Activated CD8-positive, alpha-beta memory T cell treated with anti-CD3 and anti-CD28 coated beads, Interleukin-2, amount 10 ng/mL, durations not matched to agents 7 days and 5 days (primary cell): ENCODE measurements around the gene PELI1. TPM values are rescaled to one million over a fixed set of nuclear protein-coding genes. Genes with fewer than 3 reads are reported as not detected.

Source experiments
- ATAC-seq: fragments of 150-1000 bp; cut with Tn5 transposase; one replicate; pipeline ENCODE4 v1.10.0; 2021; ENCODE audit warnings: moderate library complexity
- CTCF ChIA-PET: fragments of 350-600 bp; sonication (Branson Sonifier 250); formaldehyde crosslinking; loops from one replicate; lab custom pipeline; 2021; ENCODE audit warnings: antibody characterized with exemption; lab: Charles Lee
- DNase-seq: peaks from one replicate; pipeline ENCODE4 v3.0.0-alpha.2; 2020
- H3K27ac Mint-ChIP-seq: one replicate; pipeline ENCODE4 v1.8.0; 2021; ENCODE audit warnings: mild to moderate bottlenecking, mixed read lengths
- H3K27me3 Mint-ChIP-seq: one replicate; pipeline ENCODE4 v1.8.0; 2021; ENCODE audit warnings: mixed read lengths
- H3K36me3 Mint-ChIP-seq: one replicate; pipeline ENCODE4 v1.8.0; 2021; ENCODE audit warnings: mild to moderate bottlenecking, mixed read lengths
- H3K4me1 Mint-ChIP-seq: one replicate; pipeline ENCODE4 v1.8.0; 2021; ENCODE audit warnings: mixed read lengths
- H3K4me3 Mint-ChIP-seq: one replicate; pipeline ENCODE4 v1.8.0; 2021; ENCODE audit warnings: mild to moderate bottlenecking, moderate library complexity, mixed read lengths
- H3K9me3 Mint-ChIP-seq: one replicate; pipeline ENCODE4 v1.8.0; 2022; ENCODE audit warnings: low read depth, mixed read lengths
- total RNA-seq, 2 experiments: library from RNA; stranded (reverse); gene quantifications; one replicate each; pipeline ENCODE4 v1.2.3, GENCODE V29; 2021

PELI1 gene
- total RNA-seq, 2 experiments from 2014 or later = 39.0 to 40.1 TPM

DNA sequence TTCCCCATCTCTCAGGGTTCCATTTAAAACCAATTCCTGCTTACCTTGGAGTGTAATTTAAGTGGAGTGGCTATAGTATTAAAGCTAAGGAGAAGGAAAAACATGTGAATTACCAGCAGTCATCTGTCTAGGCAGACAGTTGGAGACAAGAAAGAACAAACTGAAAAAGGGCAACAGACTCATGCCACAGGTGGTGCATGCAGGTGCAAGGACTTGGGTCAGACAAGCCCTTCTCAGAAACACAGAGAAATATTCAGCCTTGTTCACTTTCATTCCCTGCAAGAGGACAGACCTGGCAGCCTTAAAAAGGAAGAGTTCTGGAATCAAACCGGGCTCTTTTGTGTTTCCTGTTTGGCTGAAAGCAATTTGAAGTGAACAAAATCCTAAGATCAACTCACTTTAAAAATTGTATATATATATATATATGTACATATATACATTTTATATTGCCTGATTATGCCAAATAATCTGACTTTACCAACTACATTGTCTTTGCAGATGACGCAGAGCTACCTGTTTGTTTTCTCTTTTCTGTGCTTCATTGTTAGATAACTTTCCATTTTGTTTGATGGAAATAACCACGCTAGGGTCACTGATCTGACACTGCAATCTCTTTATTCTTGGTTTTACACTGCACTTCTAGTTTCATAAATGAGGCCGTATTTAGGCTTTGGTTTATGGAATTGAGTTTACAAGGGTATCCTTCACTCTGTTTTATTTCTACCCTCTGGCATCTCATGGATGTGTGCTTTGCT, 89.9 kb downstream of the PELI1 start:
- Mint-ChIP-seq H3K36me3 (no peaks in the 10 kb centered on the region), H3K9me3 (no peaks in the 10 kb centered on the region), H3K4me1 (peaks cover 39% of the 10 kb centered on the region), H3K27ac (no peak overlapping the region), H3K27me3 (peaks cover 3% of the 10 kb centered on the region), H3K4me3 (no peak overlapping the region)
- DNase-seq = no peak
- ATAC-seq = no peak
- CTCF ChIA-PET = interaction anchor here (0.7 to 10.7 kb wide), 3 partner anchors 56 to 275 kb away, joined by 3 to 175 read pairs (median 4); no protein-coding TSS in a partner anchor

DNA sequence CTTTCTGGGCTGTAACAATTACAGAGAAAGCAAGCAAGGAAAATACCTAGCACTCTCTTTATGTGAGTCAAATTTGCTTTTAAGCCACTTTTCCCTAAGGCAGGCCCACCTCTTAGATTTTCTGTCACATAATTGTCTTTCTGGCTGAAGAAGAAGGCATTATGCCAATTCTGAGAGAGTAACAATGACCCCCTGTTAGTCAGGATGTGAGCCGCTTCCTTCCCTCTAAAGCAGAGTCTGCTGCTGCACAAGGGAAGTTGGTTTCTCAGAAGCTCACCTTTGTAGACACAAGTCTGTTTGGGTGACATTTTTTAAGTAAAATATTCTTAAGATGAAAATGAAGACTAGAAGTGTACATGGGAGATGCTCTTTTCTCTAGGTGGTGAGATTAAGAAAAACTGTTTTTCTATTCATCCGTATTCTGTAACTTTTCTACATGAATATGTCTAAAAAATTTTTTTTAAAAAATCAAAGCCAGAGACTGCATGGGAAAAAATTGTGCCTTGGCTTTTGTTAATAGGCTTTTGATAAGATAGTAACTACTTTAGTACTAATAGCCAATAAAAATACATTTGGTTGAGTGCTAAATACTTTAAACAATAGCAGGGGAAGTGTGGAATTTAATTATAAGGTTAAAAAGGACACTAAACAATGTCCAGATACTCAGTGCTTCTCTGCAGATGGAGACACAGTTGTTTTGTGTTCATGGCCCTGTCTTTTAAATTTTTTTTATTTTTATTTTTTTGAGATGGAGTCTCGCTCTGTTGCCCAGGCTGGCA, 91.6 kb downstream of the PELI1 start:
- ATAC-seq (no peak), DNase-seq (no peak)
- Mint-ChIP-seq H3K9me3 (no peaks in the 10 kb centered on the region), H3K4me3 (no peak overlapping the region), H3K36me3 (no peaks in the 10 kb centered on the region), H3K27ac (no peak overlapping the region), H3K4me1 (peaks cover 43% of the 10 kb centered on the region), H3K27me3 (peaks cover 3% of the 10 kb centered on the region)
- CTCF ChIA-PET = interaction anchor here (1.2 to 10.7 kb wide), 4 partner anchors 57 to 435 kb away, joined by 3 to 175 read pairs (median 18); no protein-coding TSS in a partner anchor

DNA sequence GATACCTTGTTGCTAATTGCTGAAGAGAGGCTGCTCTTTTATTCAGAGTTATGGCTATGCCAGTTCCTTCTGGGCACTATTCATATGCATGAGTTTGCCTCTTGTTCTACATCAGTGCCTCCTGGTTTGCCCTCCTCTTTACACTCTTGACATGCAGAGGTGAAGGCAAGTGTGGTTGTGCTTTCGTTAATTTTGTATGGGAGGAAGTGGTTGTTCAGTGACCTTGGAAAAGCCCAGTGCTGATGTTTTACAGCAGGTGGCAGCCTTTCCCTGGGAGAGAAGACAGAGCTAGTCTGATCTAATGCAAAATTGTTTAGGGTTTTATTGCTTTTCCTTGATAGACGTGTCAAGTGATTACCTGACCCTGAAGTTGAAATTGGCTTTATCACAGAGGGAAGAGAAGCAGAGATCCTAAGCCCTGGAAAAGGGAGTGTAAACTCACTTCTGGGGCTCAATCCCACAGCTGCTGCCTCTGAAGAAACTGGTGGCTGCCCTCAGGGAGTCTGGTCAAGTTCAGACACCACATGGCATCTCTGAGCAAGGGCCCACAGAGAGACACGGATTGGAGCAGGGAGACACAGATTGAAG, 94.5 kb downstream of the PELI1 start:
- H3K9me3 Mint-ChIP-seq = no peaks in the 10 kb centered on the region
- CTCF ChIA-PET = interaction anchor here (0.6 to 10.7 kb wide), 33 partner anchors 8 to 569 kb away, joined by 3 to 175 read pairs (median 3); partner anchors contain the start of gene AFTPH
- peaks cover 2% of the 10 kb centered on the region for H3K27me3 Mint-ChIP-seq
- peak overlapping the region; percentile 49 for H3K27ac Mint-ChIP-seq
- ATAC-seq (peak; percentile 93), DNase-seq (peak; percentile 86)
- H3K4me3 Mint-ChIP-seq = no peak overlapping the region
- peaks cover 38% of the 10 kb centered on the region for H3K4me1 Mint-ChIP-seq
- no peaks in the 10 kb centered on the region for H3K36me3 Mint-ChIP-seq

DNA sequence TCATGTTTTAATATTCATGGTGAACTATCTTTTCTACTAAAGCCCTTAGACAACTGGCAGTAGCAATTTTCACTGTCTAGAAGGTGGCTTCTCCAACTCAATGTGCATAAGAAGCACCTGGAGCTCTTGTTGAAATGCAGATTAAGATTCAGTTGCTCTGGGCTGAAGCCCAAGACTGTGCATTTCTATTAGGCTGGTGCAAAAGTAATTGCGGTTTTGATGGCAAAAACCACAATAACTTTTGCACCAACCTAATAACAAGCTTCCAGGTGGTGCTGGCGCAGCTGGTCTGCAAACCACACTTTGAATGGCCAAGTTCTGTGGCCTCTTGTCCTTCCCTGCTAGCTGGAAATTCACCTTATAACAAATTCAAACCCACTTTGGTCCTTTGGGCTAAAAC, 98.3 kb downstream of the PELI1 start:
- DNase-seq = no peak
- no peak overlapping the region for H3K27ac Mint-ChIP-seq
- CTCF ChIA-PET = interaction anchor here (1.0 to 1.8 kb wide), 3 partner anchors 9 to 285 kb away, joined by 3 to 8 read pairs (median 7); no protein-coding TSS in a partner anchor
- no peak overlapping the region for H3K4me3 Mint-ChIP-seq
- no peaks in the 10 kb centered on the region for H3K9me3 Mint-ChIP-seq
- no peak for ATAC-seq
- H3K36me3 Mint-ChIP-seq = peaks cover 1% of the 10 kb centered on the region
- H3K27me3 Mint-ChIP-seq = no peaks in the 10 kb centered on the region
- peaks cover 13% of the 10 kb centered on the region for H3K4me1 Mint-ChIP-seq

Other genes starting within 250 kb of the PELI1 start
- gene VPS54, start 125.0 kb downstream of the PELI1 start, total RNA-seq = 10 to 100 TPM; 17.4 to 18.2 TPM